ENCODE results near the gene SYP.

GRCh38 chrX:49210406-49210805, 10.4 kb upstream of the SYP start:
- no peak for TF ChIP-seq CTCF (IDR thresholded peaks at IDR 0.05)
- TF ChIP-seq POLR2A (IDR thresholded peaks at IDR 0.05), result no peak

All from testis (tissue), 2 donors.